ENCODE results near the gene SEPTIN3.

The SEPTIN3 gene

GRCh38 chr22:41935015-41935351 is 34.3 kb upstream of the SEPTIN3 start:
- ChIA-PET CTCF (interaction anchor here (1.3 kb wide), 1 partner anchor 10 kb away, joined by 4 read pairs; no protein-coding TSS in a partner anchor), POLR2A (interaction anchor here (1.0 kb wide), 1 partner anchor 12 kb away, joined by 4 read pairs; the partner anchor contains the start of gene CENPM)
- no peak for TF ChIP-seq L3MBTL2 (conservative IDR thresholded peaks at IDR 0.05)
- TF ChIP-seq ZNF384 (IDR thresholded peaks at IDR 0.05) = no peak
- no peak for TF ChIP-seq PKNOX1 (IDR thresholded peaks at IDR 0.05)
- TF ChIP-seq FOXM1 (IDR thresholded peaks at IDR 0.05; ENCODE audit: borderline replicate concordance) = no peak
- no peak for TF ChIP-seq CTBP1 (IDR thresholded peaks at IDR 0.05; ENCODE audit: borderline replicate concordance)
- TF ChIP-seq NFRKB (IDR thresholded peaks at IDR 0.05) = no peak
- no peak for TF ChIP-seq FOXK2 (IDR thresholded peaks at IDR 0.05)
- no peak for TF ChIP-seq TARDBP (IDR thresholded peaks at IDR 0.05)
- TF ChIP-seq BHLHE40 (IDR thresholded peaks at IDR 0.05; ENCODE audit: borderline replicate concordance) = no peak
- no peak for TF ChIP-seq FOXA1 (IDR thresholded peaks at IDR 0.05)
- TF ChIP-seq SP1 (IDR thresholded peaks at IDR 0.05) = no peak
- no peak for TF ChIP-seq SUZ12 (IDR thresholded peaks at IDR 0.05)
- TF ChIP-seq HDGF (IDR thresholded peaks at IDR 0.05; ENCODE audit: borderline replicate concordance) = no peak
- TF ChIP-seq ELF4 (IDR thresholded peaks at IDR 0.05) = no peak
- no peak for TF ChIP-seq LEF1 (IDR thresholded peaks at IDR 0.05; ENCODE audit: borderline replicate concordance)
- no peak for TF ChIP-seq ARNT (IDR thresholded peaks at IDR 0.05)
- no peak for DNase-seq (ENCODE audit: extremely low spot score)

- ChIA-PET CTCF (no interaction called here), POLR2A (interaction anchor here (1.1 kb wide), 1 partner anchor 11 kb away, joined by 6 read pairs; the partner anchor contains the start of gene CENPM)
- DNase-seq (ENCODE audit: extremely low spot score) = no peak
- TF ChIP-seq CTBP1 (IDR thresholded peaks at IDR 0.05; ENCODE audit: borderline replicate concordance) (no peak), SP1 (IDR thresholded peaks at IDR 0.05) (no peak)
These were observed 33.7 kb upstream of the SEPTIN3 start for GRCh38 chr22:41935509-41935908.

- ChIA-PET CTCF (no interaction called here), POLR2A (interaction anchor here (1.1 kb wide), 1 partner anchor 10 kb away, joined by 6 read pairs; the partner anchor contains the start of gene CENPM)
- no peak for DNase-seq (ENCODE audit: extremely low spot score)
- TF ChIP-seq ZNF384 (IDR thresholded peaks at IDR 0.05) (no peak), NFRKB (IDR thresholded peaks at IDR 0.05) (no peak), CTBP1 (IDR thresholded peaks at IDR 0.05; ENCODE audit: borderline replicate concordance) (no peak), LEF1 (IDR thresholded peaks at IDR 0.05; ENCODE audit: borderline replicate concordance) (no peak), BHLHE40 (IDR thresholded peaks at IDR 0.05; ENCODE audit: borderline replicate concordance) (no peak), FOXM1 (IDR thresholded peaks at IDR 0.05; ENCODE audit: borderline replicate concordance) (no peak), SUZ12 (IDR thresholded peaks at IDR 0.05) (no peak), SP1 (IDR thresholded peaks at IDR 0.05) (no peak), FOXA1 (IDR thresholded peaks at IDR 0.05) (no peak), FOXK2 (IDR thresholded peaks at IDR 0.05) (no peak)
These were observed 32.4 kb upstream of the SEPTIN3 start for GRCh38 chr22:41936894-41937169.

- ChIA-PET POLR2A (interaction anchor here (0.7 to 1.7 kb wide), 3 partner anchors 12 to 140 kb away, joined by 3 to 4 read pairs (median 4); partner anchors contain the start of gene CCDC134), CTCF (interaction anchor here (0.8 to 2.1 kb wide), 5 partner anchors 14 to 243 kb away, joined by 3 to 15 read pairs (median 7); partner anchors contain the start of gene TNFRSF13C)
- TF ChIP-seq PKNOX1 (IDR thresholded peaks at IDR 0.05) = no peak
- TF ChIP-seq FOXK2 (IDR thresholded peaks at IDR 0.05) = no peak
- TF ChIP-seq ARNT (IDR thresholded peaks at IDR 0.05) = no peak
- no peak for TF ChIP-seq L3MBTL2 (conservative IDR thresholded peaks at IDR 0.05)
- no peak for TF ChIP-seq SP1 (IDR thresholded peaks at IDR 0.05)
- TF ChIP-seq TARDBP (IDR thresholded peaks at IDR 0.05) = no peak
- TF ChIP-seq FOXA1 (IDR thresholded peaks at IDR 0.05) = no peak
- no peak for TF ChIP-seq ZNF384 (IDR thresholded peaks at IDR 0.05)
- TF ChIP-seq FOXM1 (IDR thresholded peaks at IDR 0.05; ENCODE audit: borderline replicate concordance) = no peak
- no peak for TF ChIP-seq BHLHE40 (IDR thresholded peaks at IDR 0.05; ENCODE audit: borderline replicate concordance)
- TF ChIP-seq LEF1 (IDR thresholded peaks at IDR 0.05; ENCODE audit: borderline replicate concordance) = no peak
- no peak for TF ChIP-seq NFRKB (IDR thresholded peaks at IDR 0.05)
- TF ChIP-seq ELF4 (IDR thresholded peaks at IDR 0.05) = no peak
- TF ChIP-seq CTBP1 (IDR thresholded peaks at IDR 0.05; ENCODE audit: borderline replicate concordance) = no peak
- no peak for TF ChIP-seq SUZ12 (IDR thresholded peaks at IDR 0.05)
- TF ChIP-seq HDGF (IDR thresholded peaks at IDR 0.05; ENCODE audit: borderline replicate concordance) = no peak
- no peak for DNase-seq (ENCODE audit: extremely low spot score)
These were observed 29.0 kb upstream of the SEPTIN3 start for GRCh38 chr22:41939981-41940831.

GRCh38 chr22:41940832-41941765 is 28.1 kb upstream of the SEPTIN3 start:
- POLR2A ChIA-PET = interaction anchor here (0.7 to 1.7 kb wide), 3 partner anchors 13 to 274 kb away, joined by 3 to 4 read pairs (median 3); partner anchors contain the start of gene CCDC134
- DNase-seq (ENCODE audit: extremely low spot score) = peak; percentile 76
- TF ChIP-seq ARNT (IDR thresholded peaks at IDR 0.05) (no peak), CTBP1 (IDR thresholded peaks at IDR 0.05; ENCODE audit: borderline replicate concordance) (no peak), SP1 (IDR thresholded peaks at IDR 0.05) (no peak), ZNF384 (IDR thresholded peaks at IDR 0.05) (no peak), SUZ12 (IDR thresholded peaks at IDR 0.05) (no peak), FOXK2 (IDR thresholded peaks at IDR 0.05) (no peak), TARDBP (IDR thresholded peaks at IDR 0.05) (no peak), PKNOX1 (IDR thresholded peaks at IDR 0.05) (no peak), LEF1 (IDR thresholded peaks at IDR 0.05; ENCODE audit: borderline replicate concordance) (no peak), ELF4 (IDR thresholded peaks at IDR 0.05) (no peak), BHLHE40 (IDR thresholded peaks at IDR 0.05; ENCODE audit: borderline replicate concordance) (no peak), L3MBTL2 (conservative IDR thresholded peaks at IDR 0.05) (no peak), HDGF (IDR thresholded peaks at IDR 0.05; ENCODE audit: borderline replicate concordance) (no peak), FOXM1 (IDR thresholded peaks at IDR 0.05; ENCODE audit: borderline replicate concordance) (no peak)
- CTCF ChIA-PET = interaction anchor here (0.6 to 2.1 kb wide), 11 partner anchors 14 to 244 kb away, joined by 3 to 15 read pairs (median 3); partner anchors contain the start of genes SREBF2 and TNFRSF13C
